ENCODE measurements around the gene ASTN1.

Gene ASTN1

DNA sequence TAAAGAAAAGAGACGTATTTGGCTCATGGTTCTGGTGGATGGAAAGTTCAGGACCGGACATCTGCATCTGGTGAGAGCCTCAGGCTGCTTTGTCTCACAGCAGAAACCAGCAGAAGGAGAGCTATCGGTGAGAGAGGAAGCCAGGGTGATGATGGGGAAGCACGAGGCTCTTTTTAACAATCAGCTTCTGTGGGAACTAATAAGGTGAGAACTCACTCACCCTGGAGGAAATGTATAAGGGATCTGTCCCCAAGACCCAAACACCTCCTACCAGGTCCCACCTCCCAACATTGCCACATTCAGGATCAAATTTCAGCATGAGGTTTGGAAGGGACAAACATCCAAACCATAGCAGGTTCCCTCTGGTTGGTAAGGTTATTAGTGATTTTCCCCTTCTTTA is 32.8 kb downstream of the ASTN1 start:
- no peaks in the 10 kb centered on the region for H3K27me3 ChIP-seq (replicated peaks)
- no peak overlapping the region for H3K4me3 ChIP-seq (ENCODE audit: low read depth, low read length)
- TF ChIP-seq CTCF (IDR thresholded peaks at IDR 0.05; ENCODE audit: low read depth, low read length, missing control alignments), result no peak
- in situ Hi-C loops (cut with HindIII; ENCODE audit: low pct_ligation_motif_present, low sequenced_read_pairs), result no loop called here
- no peaks in the 10 kb centered on the region for H3K36me3 ChIP-seq (replicated peaks)
- H3K27ac ChIP-seq, result no peak overlapping the region
- DNase-seq, result no peak

DNA sequence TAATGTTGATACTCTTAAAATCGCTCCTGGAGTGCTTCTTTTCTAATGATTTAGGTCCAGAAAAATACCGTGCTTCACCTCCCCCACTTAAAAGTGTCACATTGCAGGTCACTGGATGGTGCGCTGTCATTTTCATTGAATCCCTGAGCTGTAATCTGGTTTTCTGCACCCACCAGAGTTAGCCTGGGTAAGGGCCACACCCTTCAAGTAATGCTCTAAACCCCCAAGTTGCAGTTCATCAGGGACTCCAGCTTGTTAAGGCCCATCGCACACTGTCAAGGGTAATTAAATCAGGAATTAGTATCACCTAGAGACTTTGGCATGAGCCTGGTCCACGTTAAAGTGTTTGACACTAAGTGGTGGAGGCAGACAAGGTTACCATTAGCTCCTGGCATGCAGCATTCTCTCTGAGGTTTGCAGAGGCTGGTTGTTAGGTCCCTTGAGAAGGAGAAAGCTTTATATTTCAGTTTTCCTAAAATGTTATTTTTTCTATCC is 34.0 kb downstream of the ASTN1 start:
- no peak for TF ChIP-seq CTCF (IDR thresholded peaks at IDR 0.05; ENCODE audit: low read depth, low read length, missing control alignments)
- in situ Hi-C loops (cut with HindIII; ENCODE audit: low pct_ligation_motif_present, low sequenced_read_pairs), result no loop called here
- no peak overlapping the region for H3K27ac ChIP-seq
- H3K36me3 ChIP-seq (replicated peaks), result no peaks in the 10 kb centered on the region
- no peak for DNase-seq
- no peaks in the 10 kb centered on the region for H3K27me3 ChIP-seq (replicated peaks)
- no peak overlapping the region for H3K4me3 ChIP-seq (ENCODE audit: low read depth, low read length)

GRCh38 chr1:177128665-177129281 is 35.7 kb downstream of the ASTN1 start:
- no peak for DNase-seq
- no peak overlapping the region for H3K27ac ChIP-seq
- no peaks in the 10 kb centered on the region for H3K36me3 ChIP-seq (replicated peaks)
- no peak overlapping the region for H3K4me3 ChIP-seq (ENCODE audit: low read depth, low read length)
- H3K27me3 ChIP-seq (replicated peaks), result no peaks in the 10 kb centered on the region
- in situ Hi-C loops (cut with HindIII; ENCODE audit: low pct_ligation_motif_present, low sequenced_read_pairs), result no loop called here
- TF ChIP-seq CTCF (IDR thresholded peaks at IDR 0.05; ENCODE audit: low read depth, low read length, missing control alignments), result no peak

- TF ChIP-seq CTCF (IDR thresholded peaks at IDR 0.05; ENCODE audit: low read depth, low read length, missing control alignments), result no peak
- Histone ChIP-seq H3K4me3 (ENCODE audit: low read depth, low read length) (no peak overlapping the region), H3K27me3 (replicated peaks) (no peaks in the 10 kb centered on the region), H3K27ac (no peak overlapping the region), H3K36me3 (replicated peaks) (no peaks in the 10 kb centered on the region)
- in situ Hi-C loops (cut with HindIII; ENCODE audit: low pct_ligation_motif_present, low sequenced_read_pairs), result no loop called here
- no peak for DNase-seq
Measured at GRCh38 chr1:177126267-177126666, 38.2 kb downstream of the ASTN1 start.

DNA sequence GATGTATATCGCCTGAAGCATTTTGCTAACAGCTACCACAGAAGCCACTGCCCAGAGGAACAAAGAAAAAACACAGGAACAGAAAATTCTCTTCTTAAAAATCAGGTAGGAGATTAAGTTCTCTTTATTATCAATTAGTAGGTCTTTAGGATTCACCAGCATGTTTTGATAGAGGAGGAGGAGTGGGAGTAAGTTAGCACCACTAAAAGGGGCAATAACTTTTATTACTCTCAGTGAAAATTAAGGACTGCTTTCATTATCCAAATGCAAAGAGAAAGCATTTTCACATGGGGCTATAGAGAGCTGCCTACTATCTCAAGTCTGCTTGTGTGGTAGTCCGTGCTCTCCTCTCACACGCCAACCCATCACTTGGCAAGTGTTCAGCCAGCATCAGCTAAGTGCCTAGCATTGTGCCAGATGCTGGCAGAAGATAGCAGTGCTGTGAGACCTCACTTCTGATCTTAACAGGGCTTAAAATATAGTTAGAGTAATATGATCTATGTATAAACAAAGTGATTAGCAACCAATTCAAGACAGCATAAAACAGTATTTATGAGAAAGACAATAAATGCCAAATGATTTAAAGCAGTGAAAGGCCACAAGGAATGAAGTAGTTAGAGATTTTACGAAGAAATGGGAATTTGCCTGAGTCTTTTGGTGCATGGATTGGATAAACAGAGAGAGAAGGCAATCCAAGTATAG is 39.8 kb downstream of the ASTN1 start:
- no peaks in the 10 kb centered on the region for H3K27me3 ChIP-seq (replicated peaks)
- DNase-seq, result no peak
- H3K36me3 ChIP-seq (replicated peaks), result no peaks in the 10 kb centered on the region
- in situ Hi-C loops (cut with HindIII; ENCODE audit: low pct_ligation_motif_present, low sequenced_read_pairs), result no loop called here
- no peak overlapping the region for H3K27ac ChIP-seq
- H3K4me3 ChIP-seq (ENCODE audit: low read depth, low read length), result no peak overlapping the region
- TF ChIP-seq CTCF (IDR thresholded peaks at IDR 0.05; ENCODE audit: low read depth, low read length, missing control alignments), result no peak

Measured in brain microvascular endothelial cell (primary cell).